ENCODE data around the gene MLH1.
"Not testable (repeated sequence)": the region's sequence is repeated elsewhere in the genome, so short reads cannot be mapped to it uniquely, and the experiment has no call there.

MLH1 gene

DNA sequence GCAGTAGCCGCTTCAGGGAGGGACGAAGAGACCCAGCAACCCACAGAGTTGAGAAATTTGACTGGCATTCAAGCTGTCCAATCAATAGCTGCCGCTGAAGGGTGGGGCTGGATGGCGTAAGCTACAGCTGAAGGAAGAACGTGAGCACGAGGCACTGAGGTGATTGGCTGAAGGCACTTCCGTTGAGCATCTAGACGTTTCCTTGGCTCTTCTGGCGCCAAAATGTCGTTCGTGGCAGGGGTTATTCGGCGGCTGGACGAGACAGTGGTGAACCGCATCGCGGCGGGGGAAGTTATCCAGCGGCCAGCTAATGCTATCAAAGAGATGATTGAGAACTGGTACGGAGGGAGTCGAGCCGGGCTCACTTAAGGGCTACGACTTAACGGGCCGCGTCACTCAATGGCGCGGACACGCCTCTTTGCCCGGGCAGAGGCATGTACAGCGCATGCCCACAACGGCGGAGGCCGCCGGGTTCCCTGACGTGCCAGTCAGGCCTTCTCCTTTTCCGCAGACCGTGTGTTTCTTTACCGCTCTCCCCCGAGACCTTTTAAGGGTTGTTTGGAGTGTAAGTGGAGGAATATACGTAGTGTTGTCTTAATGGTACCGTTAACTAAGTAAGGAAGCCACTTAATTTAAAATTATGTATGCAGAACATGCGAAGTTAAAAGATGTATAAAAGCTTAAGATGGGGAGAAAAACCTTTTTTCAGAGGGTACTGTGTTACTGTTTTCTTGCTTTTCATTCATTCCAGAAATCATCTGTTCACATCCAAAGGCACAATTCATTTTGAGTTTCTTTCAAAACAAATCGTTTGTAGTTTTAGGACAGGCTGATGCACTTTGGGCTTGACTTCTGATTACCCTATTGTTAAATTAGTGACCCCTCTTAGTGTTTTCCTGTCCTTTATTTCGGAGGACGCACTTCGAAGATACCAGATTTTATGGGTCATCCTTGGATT lies at the start of gene MLH1:
TSS of gene MLH1 (plus strand) at position 193 of the 958 bp plus-strand sequence. CDS start at position 223, 30 bp downstream.
- H3K4me3 ChIP-seq (ENCODE audit: low read length) = peak within 1 kb of the TSS; percentile 96
- TF ChIP-seq ZNF274 (IDR thresholded peaks at IDR 0.05; ENCODE audit: low read depth, low read length) = no peak

DNA sequence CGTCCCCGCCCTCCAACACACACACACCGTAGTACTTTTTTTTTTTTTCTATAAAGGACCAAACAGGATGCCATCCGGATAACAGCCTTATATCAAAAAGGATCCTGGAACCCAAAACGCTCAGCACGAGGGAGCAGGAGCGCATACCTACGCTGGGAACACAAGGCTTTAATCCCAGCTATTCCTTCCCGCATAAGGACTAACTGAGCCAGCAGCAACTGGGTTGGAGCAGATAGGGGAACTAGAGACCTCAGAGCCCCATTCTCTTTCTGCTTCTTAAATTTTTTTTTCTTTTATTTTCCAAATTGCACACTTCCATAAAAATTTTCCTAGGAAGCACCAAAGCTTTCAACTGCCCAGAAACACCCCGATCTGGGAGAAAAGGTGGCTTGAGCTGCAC lies 49.7 kb upstream of the MLH1 start:
- no peak for TF ChIP-seq ZNF274 (IDR thresholded peaks at IDR 0.05; ENCODE audit: low read depth, low read length)
- H3K4me3 ChIP-seq (ENCODE audit: low read length) = peak overlapping the region; percentile 64; the same call in 1 of the 2 replicates

DNA sequence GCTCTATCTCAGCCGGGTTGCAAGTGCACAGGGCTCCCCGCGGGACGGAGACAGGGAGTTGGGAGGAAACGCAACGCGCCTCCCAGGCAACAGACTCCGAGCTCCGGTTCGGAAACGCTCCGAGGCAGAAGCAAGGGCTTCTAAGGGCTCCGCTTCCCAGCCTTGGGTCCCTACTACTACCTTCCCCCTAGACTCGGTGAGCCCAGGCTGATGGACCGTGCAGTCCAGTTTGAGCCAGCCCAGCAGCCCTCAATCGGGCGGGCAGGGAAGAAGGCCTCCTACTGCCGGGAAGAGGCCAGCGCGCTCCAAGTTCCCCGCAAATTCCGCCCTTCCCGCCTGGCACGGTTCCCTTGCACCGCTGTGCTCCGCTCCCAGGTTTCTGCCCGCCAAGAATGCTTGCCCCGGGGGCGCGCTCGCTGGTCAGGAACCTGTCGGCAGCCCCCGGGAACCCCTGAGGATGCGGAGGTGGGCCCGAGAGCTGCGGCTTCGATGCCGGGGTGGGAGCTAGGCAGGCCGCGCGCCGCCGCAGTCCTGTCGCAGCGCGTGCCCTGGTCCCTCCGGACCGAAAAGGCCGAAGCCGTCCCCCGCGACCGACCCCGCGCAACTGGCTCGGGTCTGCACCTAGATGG lies 49.2 kb upstream of the MLH1 start:
- H3K4me3 ChIP-seq (ENCODE audit: low read length) = peak overlapping the region; percentile 64; the same call in 1 of the 2 replicates
- no peak for TF ChIP-seq ZNF274 (IDR thresholded peaks at IDR 0.05; ENCODE audit: low read depth, low read length)

DNA sequence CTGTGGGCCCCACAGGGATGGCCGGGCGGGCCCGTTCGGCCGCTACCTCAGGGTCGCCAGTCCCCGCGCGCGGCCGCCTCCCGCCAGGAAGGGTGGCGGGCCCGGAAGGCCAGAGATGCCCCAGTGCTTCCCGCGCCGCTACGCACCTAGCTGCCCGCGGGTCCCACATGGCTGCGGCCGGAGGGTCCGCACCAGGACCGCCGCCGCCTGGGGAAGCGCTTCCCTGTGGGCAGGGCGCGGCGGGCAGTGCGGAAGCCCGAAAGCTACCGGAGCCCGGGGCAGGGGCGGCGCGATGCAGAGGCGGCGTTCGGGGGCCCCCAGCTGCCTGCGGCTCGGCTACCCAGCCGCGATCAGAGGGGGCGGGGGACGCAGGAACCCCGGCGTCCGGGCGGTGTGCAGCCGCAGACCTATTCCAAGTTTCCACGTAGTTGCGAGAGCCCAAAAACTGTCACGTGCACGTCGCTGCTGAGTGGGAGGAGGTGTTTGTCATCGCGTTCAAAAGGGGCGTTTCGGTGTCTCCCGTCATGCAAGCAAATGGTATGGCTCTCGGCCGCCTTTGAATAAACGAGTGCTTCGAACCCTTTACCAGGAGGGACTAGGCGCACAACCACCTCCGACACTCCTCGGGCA lies 48.6 kb upstream of the MLH1 start, which contains the start of gene TRANK1:
TSS of gene TRANK1 (minus strand) at position 414 of the 630 bp plus-strand sequence. CDS start at position 169, 245 bp downstream.
- TF ChIP-seq ZNF274 (IDR thresholded peaks at IDR 0.05; ENCODE audit: low read depth, low read length) = no peak
- H3K4me3 ChIP-seq (ENCODE audit: low read length) = peak within 1 kb of the TSS; percentile 64; the same call in 1 of the 2 replicates

DNA sequence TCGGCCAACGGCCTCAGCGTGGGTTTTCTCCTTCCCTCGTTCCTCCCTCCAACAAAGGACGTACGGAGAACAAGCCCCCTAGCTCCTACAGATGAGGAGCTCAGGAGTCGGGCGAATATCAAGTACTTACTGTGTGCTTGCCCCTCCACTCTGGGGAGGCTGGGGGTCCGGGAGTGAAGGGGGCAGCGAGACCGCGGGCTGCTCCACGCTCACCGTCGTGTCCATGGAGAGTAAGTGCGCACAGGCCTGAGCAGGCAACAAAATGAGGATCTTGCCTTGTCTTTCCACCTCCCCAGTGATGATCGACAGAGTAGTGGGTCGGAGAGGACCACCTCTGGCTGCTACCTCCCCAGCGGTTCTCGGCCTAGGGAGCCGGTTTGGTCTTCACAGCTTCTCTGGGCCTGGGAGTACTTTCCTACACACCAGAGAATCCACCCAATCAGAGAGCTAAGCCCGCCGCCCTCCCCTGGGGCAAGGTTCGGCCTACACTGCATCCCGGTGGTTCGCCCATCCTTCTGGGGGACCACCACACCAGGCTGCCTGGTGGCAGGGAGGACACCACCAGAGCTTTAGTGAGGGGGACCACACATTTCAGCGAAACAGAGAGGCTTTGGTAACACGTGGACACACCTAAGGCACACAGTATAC lies 47.9 kb upstream of the MLH1 start:
- H3K4me3 ChIP-seq (ENCODE audit: low read length) = peak overlapping the region; percentile 64; the same call in 1 of the 2 replicates
- TF ChIP-seq ZNF274 (IDR thresholded peaks at IDR 0.05; ENCODE audit: low read depth, low read length) = no peak

DNA sequence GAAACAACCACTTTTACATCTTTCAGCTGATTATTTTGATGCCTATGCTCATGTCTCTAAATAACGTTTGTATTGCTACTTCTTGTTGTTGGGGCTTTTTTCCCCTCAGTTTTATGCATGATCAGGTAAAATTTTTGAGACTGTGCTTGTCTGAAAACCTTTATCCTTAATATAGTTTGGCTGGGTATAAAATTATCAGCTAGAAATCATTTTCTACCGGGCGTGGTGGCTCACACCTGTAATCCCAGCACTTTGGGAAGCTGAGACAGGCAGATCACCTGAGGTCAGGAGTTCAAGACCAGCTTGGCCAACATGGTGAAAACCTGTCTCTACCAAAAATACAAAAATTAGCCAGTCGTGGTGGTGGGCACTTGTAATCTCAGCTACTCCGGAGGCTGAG lies 45.5 kb upstream of the MLH1 start:
- H3K4me3 ChIP-seq (ENCODE audit: low read length) = not testable (repeated sequence)

DNA sequence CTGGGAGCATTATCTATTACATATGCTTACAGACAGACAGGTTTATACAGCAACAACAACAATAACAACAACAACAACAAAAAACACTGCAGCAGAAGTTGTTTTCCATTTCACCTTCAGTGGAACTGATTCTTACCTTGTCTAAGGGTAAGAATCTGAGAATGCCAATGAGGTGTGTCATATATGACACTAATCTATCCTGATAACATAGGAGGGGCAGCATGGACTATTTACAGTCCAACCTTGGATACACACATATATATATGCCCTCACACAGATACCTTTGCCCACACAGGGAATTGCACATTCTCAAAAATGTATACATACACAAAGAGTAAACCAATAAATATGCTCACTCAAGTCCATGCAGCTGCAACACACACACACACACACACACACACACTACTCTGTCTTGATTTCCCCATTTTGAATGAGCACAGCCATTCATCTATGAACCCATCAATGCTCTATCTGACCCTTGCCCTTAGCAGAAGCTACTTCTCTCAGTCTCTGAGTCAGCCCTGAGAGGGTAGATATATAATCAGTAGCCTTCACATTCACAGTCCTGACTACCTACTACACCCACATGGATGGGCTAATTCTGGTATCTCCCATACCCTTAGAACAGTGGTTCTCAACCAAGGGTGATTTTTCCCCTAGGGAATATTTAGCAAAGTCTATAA lies 38.7 kb upstream of the MLH1 start:
- no peak for TF ChIP-seq ZNF274 (IDR thresholded peaks at IDR 0.05; ENCODE audit: low read depth, low read length)

DNA sequence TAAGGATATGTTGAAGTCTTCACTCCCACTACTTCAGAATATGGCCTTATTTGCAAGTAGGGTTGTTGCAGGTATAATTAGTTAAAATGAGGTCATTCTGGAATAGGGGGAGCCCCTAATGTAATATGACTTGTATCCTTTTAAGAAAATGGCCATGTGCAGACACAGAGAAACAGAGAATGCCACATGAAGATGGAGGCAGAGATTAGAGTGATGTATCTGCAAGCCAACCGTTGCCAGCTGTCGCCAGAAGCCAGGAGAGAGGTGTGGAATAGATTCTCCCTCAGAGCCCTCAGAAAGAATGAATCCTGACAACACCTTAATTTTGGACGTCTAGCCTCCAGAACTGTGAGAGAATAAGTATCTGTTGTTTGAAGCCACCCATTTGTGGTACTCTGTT lies 37.2 kb upstream of the MLH1 start:
- no peak overlapping the region for H3K4me3 ChIP-seq (ENCODE audit: low read length)
- TF ChIP-seq ZNF274 (IDR thresholded peaks at IDR 0.05; ENCODE audit: low read depth, low read length) = no peak

More for the DNA sequence above, 38.7 kb upstream of the MLH1 start:
- no peak overlapping the region for H3K4me3 ChIP-seq (ENCODE audit: low read length)

DNA sequence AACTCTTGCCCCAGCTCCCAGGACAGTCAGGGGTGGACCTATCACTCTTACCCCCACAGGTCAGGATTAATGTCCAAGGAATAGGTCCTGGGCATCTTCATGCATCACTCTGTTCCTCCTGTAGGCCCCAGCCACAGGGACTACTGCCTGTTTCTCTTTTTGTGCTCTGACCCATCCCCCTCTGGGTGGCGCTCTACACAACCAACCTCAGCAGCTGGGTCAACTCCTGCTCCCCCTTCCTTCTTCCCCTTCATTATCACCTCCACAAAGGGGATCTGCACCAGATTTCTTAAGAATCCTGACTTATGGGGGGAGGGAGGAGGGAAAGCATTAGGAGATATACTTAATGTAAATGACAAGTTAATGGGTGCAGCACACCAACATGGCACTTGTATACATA lies 36.3 kb upstream of the MLH1 start:
- H3K4me3 ChIP-seq (ENCODE audit: low read length) = no peak overlapping the region
- no peak for TF ChIP-seq ZNF274 (IDR thresholded peaks at IDR 0.05; ENCODE audit: low read depth, low read length)

DNA sequence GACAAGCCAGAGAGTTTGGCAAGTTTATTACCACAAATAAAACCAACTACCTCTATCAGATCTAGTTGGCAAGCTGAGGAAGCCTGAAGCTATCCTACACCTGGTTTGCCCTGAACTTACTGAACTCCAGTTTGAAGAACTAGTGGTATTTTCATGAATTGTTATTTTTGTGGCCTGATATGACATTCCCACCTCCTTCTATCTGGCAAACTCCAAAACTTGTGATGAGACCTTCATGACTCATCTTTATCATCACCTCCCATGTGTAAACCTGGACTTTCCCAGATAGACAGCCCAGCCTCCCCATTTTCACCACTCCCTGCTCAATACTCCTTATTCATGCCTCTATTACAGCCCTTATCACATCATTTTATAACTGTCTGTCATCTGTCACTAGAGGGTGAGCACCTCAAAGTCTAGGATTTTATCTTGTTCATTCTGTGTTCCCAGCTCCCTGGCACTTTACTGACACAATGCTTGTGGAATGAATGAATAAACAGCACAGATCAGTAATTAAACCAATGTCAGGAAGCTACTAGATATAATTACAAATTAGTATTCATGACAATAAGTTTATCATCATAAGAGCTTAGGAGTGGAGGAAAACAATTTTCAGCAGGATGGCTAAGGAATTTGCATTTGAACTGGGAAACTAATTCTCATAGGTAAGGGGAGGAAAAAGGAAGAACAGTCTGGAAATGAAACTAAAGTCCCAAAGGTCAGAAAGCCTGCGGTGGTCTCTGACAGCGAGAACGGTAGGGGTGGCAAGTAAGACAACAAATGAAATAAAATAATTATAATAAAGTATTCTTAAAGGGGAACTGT lies 35.2 kb upstream of the MLH1 start:
- H3K4me3 ChIP-seq (ENCODE audit: low read length) = no peak overlapping the region
- no peak for TF ChIP-seq ZNF274 (IDR thresholded peaks at IDR 0.05; ENCODE audit: low read depth, low read length)

DNA sequence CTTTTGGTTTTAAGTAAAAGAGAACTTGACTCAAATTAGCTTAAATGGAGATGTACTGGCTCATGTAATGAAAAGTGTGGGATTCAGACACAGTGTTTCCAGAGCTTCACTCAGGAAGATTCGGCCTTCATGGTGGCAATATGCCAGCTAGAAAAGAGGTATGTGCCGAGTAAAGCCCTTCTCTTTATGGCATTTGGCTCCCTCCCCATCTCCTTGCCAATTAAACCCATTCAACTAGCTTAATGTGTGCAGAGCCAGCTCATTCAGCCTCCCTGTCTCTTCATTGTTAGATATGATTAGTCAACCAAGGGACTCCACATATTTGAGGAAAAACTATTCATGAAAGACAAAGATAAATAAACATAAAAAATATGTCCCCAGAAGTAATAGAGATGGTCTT lies 33.5 kb upstream of the MLH1 start:
- no peak for TF ChIP-seq ZNF274 (IDR thresholded peaks at IDR 0.05; ENCODE audit: low read depth, low read length)
- no peak overlapping the region for H3K4me3 ChIP-seq (ENCODE audit: low read length)

DNA sequence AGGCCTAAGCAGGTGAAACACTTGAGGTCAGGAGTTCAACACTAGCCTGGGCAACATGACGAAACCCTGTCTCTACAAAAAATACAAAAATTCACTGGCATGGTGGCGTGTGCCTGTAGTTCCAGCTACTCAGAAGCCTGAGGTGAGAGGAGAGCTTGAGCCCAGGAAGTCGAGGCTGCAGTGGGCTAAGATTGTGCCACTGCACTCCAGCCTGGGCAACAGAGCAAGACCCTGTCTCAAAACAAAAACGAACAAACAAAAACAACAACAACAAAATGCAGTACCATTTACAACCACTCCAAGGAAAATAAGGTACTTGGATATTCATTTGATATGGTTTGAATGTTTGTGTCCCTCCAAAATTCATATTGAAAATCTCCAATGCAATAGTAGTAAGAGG lies 32.8 kb upstream of the MLH1 start:
- TF ChIP-seq ZNF274 (IDR thresholded peaks at IDR 0.05; ENCODE audit: low read depth, low read length) = no peak
- no peak overlapping the region for H3K4me3 ChIP-seq (ENCODE audit: low read length)

DNA sequence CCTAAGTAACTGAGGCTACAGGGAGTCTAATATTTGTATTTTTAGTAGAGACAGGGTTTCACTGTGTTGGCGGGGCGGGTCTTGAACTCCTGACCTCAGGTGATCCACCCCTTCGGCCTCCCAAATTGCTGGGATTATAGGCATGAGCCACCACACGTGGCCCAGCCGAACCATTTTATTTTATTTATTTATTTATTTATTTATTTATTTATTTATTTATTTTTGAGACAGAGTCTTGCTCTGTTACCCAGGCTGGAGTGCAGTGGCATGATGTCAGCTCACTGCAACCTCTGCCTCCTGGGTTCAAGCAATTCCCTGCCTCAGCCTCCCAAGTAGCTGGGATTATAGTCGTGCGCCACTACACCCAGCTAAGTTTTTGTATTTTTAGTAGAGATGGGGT lies 30.3 kb upstream of the MLH1 start:
- not testable (repeated sequence) for H3K4me3 ChIP-seq (ENCODE audit: low read length)

Measured in GM08714 (cell line).